Glomerular visceral epithelial cell (primary cell): ENCODE measurements around the gene DCUN1D2.

Source experiments
- DNase-seq: peaks from one replicate; pipeline ENCODE4 v3.0.0-alpha.2; 2016; ENCODE audit errors: extremely low spot score

The DCUN1D2 gene

DNA sequence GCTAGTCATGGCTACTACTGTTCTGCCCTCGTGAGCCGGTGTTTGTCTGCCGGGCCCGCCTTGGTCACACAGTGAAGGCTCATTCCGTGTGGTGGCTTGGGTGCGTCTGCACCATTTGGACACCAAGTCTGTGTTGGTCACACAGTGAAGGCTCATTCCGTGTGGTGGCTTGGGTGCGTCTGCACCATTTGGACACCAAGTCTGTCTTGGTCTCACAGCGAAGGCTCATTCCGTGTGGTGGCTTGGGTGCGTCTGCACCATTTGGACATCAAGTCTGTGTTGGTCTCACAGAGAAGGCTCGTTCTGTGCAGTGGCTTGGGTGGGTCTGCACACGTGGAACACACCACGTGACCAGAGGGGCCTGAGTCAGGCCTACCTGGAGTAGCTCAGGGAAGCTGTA is 29.0 kb upstream of the DCUN1D2 start:
- no peak for DNase-seq

- no peak for DNase-seq
Observed at GRCh38 chr13:113518076-113518803, 27.7 kb upstream of the DCUN1D2 start.

GRCh38 chr13:113514847-113515246 is 24.3 kb upstream of the DCUN1D2 start:
- DNase-seq = no peak

- no peak for DNase-seq
Observed at GRCh38 chr13:113513761-113514160, 23.2 kb upstream of the DCUN1D2 start.

DNA sequence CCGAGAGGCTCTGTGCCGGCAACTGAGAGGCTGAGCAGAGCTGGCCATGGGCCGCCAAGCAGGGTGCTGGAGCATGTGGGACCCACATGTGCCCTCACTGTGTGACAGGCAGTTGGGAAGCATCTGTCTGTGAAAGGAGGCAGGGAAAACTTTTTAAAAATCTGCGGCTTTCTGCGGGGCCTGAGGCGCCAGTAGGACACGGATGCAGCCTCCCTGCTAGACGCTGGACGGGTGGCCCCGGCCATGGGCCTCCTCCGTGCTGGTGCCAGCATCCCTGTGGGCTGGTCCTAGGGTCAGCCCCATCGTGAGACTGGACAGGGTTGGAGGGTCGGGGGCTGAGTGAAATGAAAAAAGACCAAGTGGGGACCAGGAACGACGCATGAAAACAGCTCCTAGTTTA is 20.9 kb upstream of the DCUN1D2 start:
- DNase-seq = no peak

DNA sequence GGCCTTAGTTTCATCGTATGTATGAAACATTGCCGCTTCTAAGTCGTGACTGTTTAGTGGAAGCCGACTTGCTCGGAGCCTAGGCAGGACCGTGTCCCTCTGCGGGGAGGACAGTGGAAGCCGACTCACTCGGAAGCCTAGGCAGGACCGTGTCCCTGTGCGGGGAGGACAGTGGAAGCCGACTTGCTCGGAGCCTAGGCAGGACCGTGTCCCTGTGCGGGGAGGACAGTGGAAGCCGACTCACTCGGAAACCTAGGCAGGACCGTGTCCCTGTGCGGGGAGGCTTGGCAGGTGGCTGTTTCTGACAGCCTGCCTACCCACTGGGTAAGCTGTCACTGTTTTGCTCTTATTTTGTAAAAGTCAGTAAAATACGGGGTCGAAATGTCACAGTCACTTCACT is 20.4 kb upstream of the DCUN1D2 start:
- no peak for DNase-seq

DNA sequence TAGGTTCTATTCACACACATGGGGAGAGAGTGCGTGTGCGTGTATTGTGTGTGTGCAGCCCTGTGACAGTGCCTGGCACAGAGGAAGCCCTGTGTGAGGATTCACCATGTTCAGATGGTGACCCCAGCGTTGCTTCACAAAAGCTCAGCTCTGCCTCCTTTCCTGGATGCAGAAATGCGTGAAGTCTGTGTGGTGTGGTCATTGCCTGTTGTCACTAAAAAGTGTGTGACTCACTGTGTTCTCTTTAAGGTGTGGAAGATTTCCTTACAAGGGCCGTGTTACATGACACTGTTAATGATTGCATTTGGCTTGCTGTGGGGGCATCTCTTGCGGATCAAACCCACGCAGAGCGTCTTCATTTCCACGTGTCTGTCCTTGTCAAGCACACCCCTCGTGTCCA is 19.5 kb upstream of the DCUN1D2 start:
- no peak for DNase-seq

GRCh38 chr13:113508521-113509254 is 18.2 kb upstream of the DCUN1D2 start:
- no peak for DNase-seq

DNA sequence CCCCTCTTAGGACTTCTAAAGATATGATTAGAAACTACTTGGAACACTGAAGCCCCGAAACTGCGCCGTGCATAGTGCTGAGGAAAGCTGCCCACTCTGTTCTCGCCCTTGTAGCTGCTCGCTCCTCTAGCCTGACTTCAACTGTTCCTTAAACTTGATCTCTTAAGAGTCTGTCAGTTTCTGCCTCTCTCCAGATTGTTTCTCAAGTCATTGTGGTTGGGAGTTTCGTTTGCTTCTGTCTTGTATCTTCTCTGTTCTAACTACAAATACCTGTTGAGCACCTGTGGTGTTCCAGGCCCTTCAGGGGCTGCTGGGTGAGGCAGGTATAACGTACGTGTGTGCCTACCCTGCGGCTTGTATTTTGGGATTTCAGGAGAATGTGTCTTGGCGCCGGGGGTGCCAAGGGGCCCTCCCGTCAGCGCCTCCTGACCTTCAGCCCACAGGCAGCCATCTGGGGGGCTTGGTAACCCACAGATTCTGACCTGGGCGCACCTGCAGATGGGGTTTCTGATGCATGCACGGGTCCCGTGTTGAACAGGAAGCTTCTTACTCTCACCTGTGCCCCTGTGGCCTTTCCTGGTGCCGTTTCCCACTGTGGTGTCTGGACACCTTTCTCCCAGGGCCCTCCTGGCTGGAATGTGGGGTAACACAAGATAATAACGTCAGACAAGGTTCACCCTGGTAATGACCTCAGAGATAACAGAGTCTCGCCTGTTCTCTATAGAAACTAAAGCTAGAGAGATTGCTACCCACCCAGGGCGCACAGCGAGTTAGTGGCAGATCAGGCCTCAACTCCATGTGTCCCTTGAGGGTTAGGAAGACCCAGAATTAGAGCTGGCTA is 17.2 kb upstream of the DCUN1D2 start:
- DNase-seq = no peak

DNA sequence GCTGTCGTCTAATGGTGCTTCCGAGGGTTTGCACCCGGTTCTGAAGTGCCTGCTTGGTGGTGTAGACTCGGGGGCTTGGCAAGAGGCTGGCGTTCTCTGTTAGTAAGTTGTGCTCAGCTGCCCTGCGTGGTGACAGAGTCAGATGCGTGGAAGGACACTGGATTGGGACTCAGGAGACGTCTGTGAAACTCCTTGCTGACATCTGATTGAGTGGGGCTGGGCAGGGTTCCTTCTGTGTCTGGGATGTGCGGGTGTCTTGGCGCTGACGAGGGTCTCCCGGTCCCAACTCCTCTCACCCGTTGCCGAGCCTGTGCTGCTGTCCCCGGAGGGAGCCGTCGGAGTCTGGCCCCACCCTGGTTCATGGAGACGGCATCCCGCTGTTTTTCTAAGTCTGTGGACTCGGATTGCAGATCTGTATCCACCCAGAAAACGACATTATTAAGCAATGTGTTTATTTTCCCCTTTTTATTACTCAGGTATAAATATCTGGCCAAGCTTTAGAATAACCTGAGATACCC is 16.4 kb upstream of the DCUN1D2 start:
- no peak for DNase-seq

GRCh38 chr13:113506025-113506685 is 15.6 kb upstream of the DCUN1D2 start:
- DNase-seq = no peak

GRCh38 chr13:113502686-113503085 is 12.2 kb upstream of the DCUN1D2 start:
- DNase-seq = no peak

DNA sequence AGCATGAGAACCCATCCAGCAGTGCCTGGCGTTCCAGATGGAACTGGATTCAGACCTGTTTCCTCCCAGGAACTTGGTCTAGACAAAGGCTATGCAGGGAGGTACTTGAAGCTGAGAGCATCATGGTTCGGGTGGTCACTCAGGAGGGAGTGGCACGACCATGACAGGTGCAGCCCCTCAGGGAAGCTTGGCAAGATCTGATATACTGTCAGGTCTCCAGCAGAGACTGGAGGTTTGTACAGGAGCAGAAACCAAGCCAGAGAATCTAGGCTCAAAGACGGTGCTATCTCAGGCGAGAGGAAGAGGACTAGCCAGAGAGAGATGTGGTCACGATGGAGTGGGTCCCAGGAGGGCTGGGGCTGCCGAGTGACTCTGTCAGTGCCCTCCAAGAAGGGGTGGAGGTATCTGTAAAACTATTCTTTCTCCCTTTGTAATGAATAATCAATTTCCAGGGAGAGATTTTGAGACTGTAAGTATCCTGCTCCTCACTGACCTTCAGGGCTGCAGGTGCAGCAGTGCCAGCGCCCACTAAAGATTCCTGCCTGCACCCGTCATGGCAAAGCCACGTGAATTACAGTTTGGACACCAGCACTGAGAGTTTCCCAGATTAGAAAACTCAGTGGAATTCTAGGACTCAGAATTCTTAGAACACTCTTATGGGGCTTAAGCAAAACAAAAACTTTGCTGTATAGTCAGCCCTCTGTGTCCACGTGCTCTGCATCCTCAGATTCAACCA is 10.2 kb upstream of the DCUN1D2 start:
- no peak for DNase-seq

DNA sequence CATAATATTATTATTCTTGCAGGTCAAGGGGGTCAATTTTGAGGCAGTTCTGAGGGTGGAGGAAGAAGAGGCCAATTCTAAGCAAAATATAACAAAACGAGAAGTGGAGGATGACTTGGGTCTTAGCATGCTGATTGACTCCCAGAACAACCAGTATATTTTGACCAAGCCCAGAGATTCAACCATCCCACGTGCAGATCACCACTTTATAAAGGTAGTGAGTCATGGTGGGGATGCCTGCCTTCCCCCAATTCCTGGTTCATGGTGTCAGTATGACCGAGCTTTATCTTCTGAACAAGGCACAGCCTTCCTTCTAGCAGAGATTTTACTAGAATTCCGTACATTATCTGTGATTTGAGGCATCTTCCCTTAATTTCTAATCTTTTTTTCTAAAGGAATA is 9.4 kb upstream of the DCUN1D2 start:
- DNase-seq = no peak

GRCh38 chr13:113498905-113499304 is 8.4 kb upstream of the DCUN1D2 start:
- DNase-seq = no peak

GRCh38 chr13:113497217-113497616 is 6.7 kb upstream of the DCUN1D2 start:
- no peak for DNase-seq

DNA sequence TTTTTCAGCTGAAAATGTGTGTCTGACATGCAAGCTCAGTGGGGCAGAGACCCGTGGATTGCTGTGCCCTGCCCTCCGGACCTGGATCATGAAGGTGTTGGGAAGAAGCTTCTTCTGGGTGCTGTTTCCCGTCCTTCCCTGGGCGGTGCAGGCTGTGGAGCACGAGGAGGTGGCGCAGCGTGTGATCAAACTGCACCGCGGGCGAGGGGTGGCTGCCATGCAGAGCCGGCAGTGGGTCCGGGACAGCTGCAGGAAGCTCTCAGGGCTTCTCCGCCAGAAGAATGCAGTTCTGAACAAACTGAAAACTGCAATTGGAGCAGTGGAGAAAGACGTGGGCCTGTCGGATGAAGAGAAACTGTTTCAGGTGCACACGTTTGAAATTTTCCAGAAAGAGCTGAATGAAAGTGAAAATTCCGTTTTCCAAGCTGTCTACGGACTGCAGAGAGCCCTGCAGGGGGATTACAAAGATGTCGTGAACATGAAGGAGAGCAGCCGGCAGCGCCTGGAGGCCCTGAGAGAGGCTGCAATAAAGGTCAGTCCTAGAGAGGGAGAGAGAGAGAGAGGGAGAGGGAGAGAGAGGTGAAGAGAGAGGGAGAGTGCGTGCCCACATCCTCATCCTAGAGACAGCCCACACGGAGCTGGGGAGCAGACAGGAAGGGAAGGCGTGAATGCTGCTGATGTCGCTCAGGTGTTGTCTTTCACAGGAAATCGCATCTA is 5.1 kb upstream of the DCUN1D2 start:
- DNase-seq = no peak

- DNase-seq = peak; percentile 78
Observed at GRCh38 chr13:113493315-113493951, 2.9 kb upstream of the DCUN1D2 start.

DNA sequence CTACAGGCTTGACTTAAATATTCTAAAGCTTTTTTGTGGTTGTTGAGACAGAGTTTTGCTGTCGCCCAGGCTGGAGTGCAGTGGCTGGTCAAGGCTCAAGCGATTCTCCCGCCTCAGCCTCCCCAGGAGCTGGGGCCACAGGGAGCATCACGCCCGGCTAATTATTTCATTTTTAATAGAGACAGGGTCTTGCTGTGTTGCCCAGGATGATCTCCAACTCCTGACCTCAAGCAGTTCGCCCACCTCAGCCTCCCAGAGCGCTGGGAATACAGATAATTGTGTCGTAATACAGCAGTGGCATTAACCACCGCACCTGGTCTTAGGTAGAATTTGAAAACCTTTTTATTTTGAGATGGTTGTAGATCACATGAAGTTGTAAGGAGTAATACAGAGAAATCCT is 1.5 kb upstream of the DCUN1D2 start:
- no peak for DNase-seq

GRCh38 chr13:113491418-113491883 is 940 bp upstream of the DCUN1D2 start:
- DNase-seq = peak; percentile 34
